Kidney (tissue), 14 donors: ENCODE results near the gene NAP1L4. TPM values are rescaled to one million over a fixed set of nuclear protein-coding genes. Genes with fewer than 3 reads are reported as not detected.

ENCODE experiments used
- DNase-seq, 5 donors: peaks; one replicate each; pipeline ENCODE4 v3.0.0-alpha.2; 2013 to 2020
- FAIRE-seq: peaks from 2 replicates; lab custom pipeline; 2012; peaks lifted over from hg19 to GRCh38; lab: Jason Lieb, UNC
- H3K27ac ChIP-seq, 2 donors: one replicate each; pipeline ENCODE4 v1.7.0; 2013; ENCODE audit warnings: low read depth in 2 of 2, low read length in 2 of 2, inconsistent platforms in 1 of 2
- H3K27me3 ChIP-seq: one replicate; pipeline ENCODE4 v1.7.1; 2013; ENCODE audit warnings: low read length, inconsistent platforms; ENCODE audit not compliant: control insufficient read depth, insufficient read depth
- H3K36me3 ChIP-seq, 3 donors: one replicate each; pipeline versions ENCODE4 v1.7.0 to v1.7.1; 2013; ENCODE audit warnings: low read length in 3 of 3, control low read depth in 1 of 3, inconsistent platforms in 1 of 3; ENCODE audit not compliant: insufficient read depth in 3 of 3, control insufficient read depth in 2 of 3
- H3K4me1 ChIP-seq, 3 donors: one replicate each; pipeline versions ENCODE4 v1.7.0 to v1.7.1; 2013; ENCODE audit warnings: low read length in 3 of 3, inconsistent platforms in 1 of 3, low read depth in 1 of 3; ENCODE audit not compliant: control insufficient read depth in 2 of 3, insufficient read depth in 2 of 3
- H3K4me3 ChIP-seq, 3 donors: one replicate each; pipeline versions ENCODE4 v1.7.0 to v1.8.1; 2013; ENCODE audit warnings: low read length in 3 of 3, control low read depth in 1 of 3, inconsistent platforms in 1 of 3
- H3K9ac ChIP-seq, 3 donors: one replicate each; pipeline versions ENCODE4 v1.7.0 to v1.7.1; 2013; ENCODE audit warnings: low read length in 3 of 3, control low read depth in 1 of 3, inconsistent platforms in 1 of 3
- H3K9me3 ChIP-seq, 3 donors: one replicate each; pipeline versions ENCODE4 v1.7.0 to v1.7.1; 2013; ENCODE audit warnings: low read length in 3 of 3, control low read depth in 1 of 3, inconsistent platforms in 1 of 3; ENCODE audit not compliant: control insufficient read depth in 2 of 3, insufficient read depth in 1 of 3
- CTCF ChIP-seq: IDR thresholded peaks from 3 replicates; pipeline ENCODE4 v1.5.1; 2012; ENCODE audit warnings: mild to moderate bottlenecking, moderate library complexity, borderline replicate concordance; ENCODE audit not compliant: insufficient read depth; ENCODE audit errors: extremely low read depth
- intact Hi-C: fragments of 100-400 bp; cut with DNase I; formaldehyde crosslinking; loops from one replicate; pipeline ENCODE4 v1.11.1; 2022
- polyA plus RNA-seq: library from polyadenylated mRNA; stranded (reverse); fragments of 350-450 nt; fragmentation: Illumina TruSeq; extraction: RNeasy Lipid Tissue Mini Kit (QIAGEN cat#74804); gene quantifications from one replicate; pipeline ENCODE4 v1.2.3, GENCODE V29; 2014; ENCODE audit warnings: low read depth, low replicate concordance; ENCODE audit not compliant: insufficient read depth
- total RNA-seq: library from RNA; stranded (reverse); fragmentation: NEBNext Ultra II Directional; extraction: Animal tissue kit (Norgen Biotek cat#: 25700); gene quantifications from one replicate; pipeline ENCODE4 v1.2.1, GENCODE V29; 2021
- donor health status: control.
- donor health status: control.
- donor health status: control.
- donor health status: control.
- donor health status: control.
- donor health status: DM: yes; HTN: yes; CAD: no.
- donor health status: Normal renal cell carcinoma (clear cell type).

The NAP1L4 gene
- total and polyA plus RNA-seq, 2 donors from 2014 or later = 120 to 133 TPM

DNA sequence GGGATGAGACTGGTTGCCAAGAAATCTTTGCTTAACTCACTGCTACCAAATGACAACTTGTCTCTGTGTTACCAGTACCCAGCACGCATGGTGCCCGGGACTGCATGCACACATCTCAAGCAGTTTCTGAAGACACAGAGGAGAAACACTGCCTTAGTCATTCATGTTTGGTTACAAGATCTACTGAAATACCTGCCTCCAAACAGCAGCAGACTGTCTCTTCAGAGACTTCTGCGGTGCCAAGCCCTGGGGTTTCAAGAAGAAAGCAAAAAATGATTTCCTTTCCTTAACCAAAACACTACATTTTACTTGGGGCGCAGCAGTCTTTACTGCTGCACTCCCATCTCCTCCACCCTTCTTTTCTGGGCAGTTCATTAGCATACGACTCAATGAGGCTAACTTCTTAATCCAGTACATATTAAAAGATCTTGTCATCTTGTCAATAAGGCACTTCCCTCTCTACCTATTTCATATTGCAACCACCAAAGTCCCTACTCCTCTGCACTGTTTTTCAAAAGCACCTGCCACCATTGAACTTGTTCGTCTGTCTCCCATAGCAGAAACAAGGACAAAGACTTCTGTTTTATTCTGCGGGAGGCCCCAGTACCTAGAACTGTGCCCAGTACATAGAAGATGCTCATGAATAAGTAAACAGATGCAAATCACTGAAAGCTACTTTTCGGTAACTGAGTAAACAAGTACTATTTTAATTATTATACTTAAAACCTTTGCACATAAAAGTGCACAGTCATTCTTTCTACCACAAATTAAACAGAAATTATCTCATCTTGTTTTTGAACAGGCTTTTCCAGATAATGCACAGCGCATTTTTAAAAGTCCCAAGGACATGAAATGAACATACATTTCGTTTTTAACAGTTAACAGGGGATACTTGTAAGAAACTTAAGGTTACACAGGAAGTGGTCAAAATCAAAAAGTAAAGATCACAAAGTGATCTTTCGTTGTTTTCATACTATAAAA, 4.0 kb downstream of the NAP1L4 start:
- Histone ChIP-seq H3K4me3 (peak overlapping the region in 2 of 3 donors; percentile 22 to 87), H3K4me1 (peaks cover 0 to 17% (median 11%) of the 10 kb centered on the region in 3 donors), H3K27ac (no peak overlapping the region), H3K9ac (peak overlapping the region in 1 of 3 donors; percentile 23), H3K27me3 (no peaks in the 10 kb centered on the region), H3K36me3 (no peaks in the 10 kb centered on the region), H3K9me3 (no peaks in the 10 kb centered on the region)
- intact Hi-C loops = no loop called here
- no peak for TF ChIP-seq CTCF
- no peak for FAIRE-seq
- DNase-seq = no peak

GRCh38 chr11:2983908-2984307, 8.2 kb downstream of the NAP1L4 start:
- Histone ChIP-seq H3K4me1 (peaks cover 0 to 13% (median 3%) of the 10 kb centered on the region in 3 donors), H3K27ac (no peak overlapping the region), H3K27me3 (no peaks in the 10 kb centered on the region)

DNA sequence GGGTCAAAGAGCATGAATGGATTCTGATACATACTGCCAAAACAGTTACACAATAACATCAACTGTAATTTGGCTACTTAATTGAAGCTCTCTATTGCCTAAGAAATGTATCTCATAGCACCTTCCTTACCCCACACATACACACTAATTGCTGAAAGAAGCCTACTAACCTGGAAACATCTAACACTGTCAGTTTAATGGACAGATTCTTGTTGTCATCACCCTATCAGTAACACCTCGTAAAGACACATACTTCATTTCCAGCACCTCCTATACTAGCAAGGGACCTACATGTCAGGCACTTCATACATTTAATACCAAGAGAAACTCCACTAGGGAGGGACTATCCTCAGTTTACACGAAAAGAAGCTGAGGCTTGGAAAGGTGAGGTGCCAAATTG, 9.9 kb downstream of the NAP1L4 start:
- intact Hi-C loops = no loop called here
- no peak overlapping the region for H3K27ac ChIP-seq
- H3K9ac ChIP-seq = no peak overlapping the region
- FAIRE-seq = no peak
- H3K36me3 ChIP-seq = peaks cover 3 to 10% (median 8%) of the 10 kb centered on the region in 3 donors
- no peak overlapping the region for H3K4me3 ChIP-seq
- H3K27me3 ChIP-seq = no peaks in the 10 kb centered on the region
- no peaks in the 10 kb centered on the region for H3K9me3 ChIP-seq
- no peak for DNase-seq
- peaks cover 0 to 8% (median 0%) of the 10 kb centered on the region in 3 donors for H3K4me1 ChIP-seq
- TF ChIP-seq CTCF = no peak

More at GRCh38 chr11:2983908-2984307, 8.2 kb downstream of the NAP1L4 start:
- DNase-seq (no peak), FAIRE-seq (no peak)
- Histone ChIP-seq H3K9ac (no peak overlapping the region), H3K36me3 (no peaks in the 10 kb centered on the region), H3K9me3 (no peaks in the 10 kb centered on the region), H3K4me3 (no peak overlapping the region)
- intact Hi-C loops = no loop called here
- TF ChIP-seq CTCF = no peak
